Central memory CD8-positive, alpha-beta T cell (primary cell): ENCODE data around the gene ZFP36L1.
A peak's percentile ranks its signal among the peaks of the same experiment; 100 is the strongest.

Experiments
- ATAC-seq: fragments of 150-1000 bp; cut with Tn5 transposase; replicated peaks from 2 replicates; pipeline ENCODE4 v1.10.0; 2022; ENCODE audit warnings: mild to moderate bottlenecking, moderate FRiP score, moderate number of reproducible peaks; ENCODE audit not compliant: poor library complexity, severe bottlenecking; ENCODE audit errors: extremely low read depth
- DNase-seq, 2 donors: peaks; one replicate each; pipeline ENCODE4 v3.0.0; 2021; ENCODE audit warnings: low spot score in 2 of 2
- H3K27ac Mint-ChIP-seq: one replicate; pipeline ENCODE4 v1.8.0; 2022; ENCODE audit warnings: low read depth, mild to moderate bottlenecking, moderate library complexity, mixed read lengths
- H3K27me3 Mint-ChIP-seq: one replicate; pipeline ENCODE4 v1.8.0; 2022; ENCODE audit warnings: mixed read lengths
- H3K36me3 Mint-ChIP-seq: one replicate; pipeline ENCODE4 v1.8.0; 2022; ENCODE audit warnings: mild to moderate bottlenecking, moderate library complexity, mixed read lengths; ENCODE audit not compliant: insufficient read depth
- H3K4me1 Mint-ChIP-seq: one replicate; pipeline ENCODE4 v1.8.0; 2022; ENCODE audit warnings: mixed read lengths
- H3K4me3 Mint-ChIP-seq: one replicate; pipeline ENCODE4 v1.8.0; 2022; ENCODE audit warnings: mild to moderate bottlenecking, moderate library complexity, mixed read lengths
- H3K9me3 Mint-ChIP-seq: one replicate; pipeline ENCODE4 v1.8.0; 2022; ENCODE audit warnings: mixed read lengths

The ZFP36L1 gene

DNA sequence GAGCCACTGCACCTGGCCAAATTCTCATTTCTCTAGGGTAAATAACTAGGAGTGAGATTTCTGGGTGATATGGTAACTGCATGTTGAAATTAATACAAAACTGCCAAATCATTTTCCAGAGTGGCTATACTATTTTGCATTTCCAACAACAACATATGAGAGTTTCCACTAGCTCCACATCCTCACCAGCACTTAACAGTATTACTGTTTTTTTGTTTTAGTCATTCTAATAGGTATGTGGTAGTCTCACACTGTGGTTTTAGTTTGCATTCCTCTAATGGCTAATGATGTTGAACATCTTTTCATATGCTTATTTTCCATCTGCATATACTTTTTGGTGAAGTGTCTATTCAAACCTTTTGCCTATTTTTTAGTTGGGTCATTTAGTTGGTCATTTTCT is 5.8 kb upstream of the ZFP36L1 start:
- no peaks in the 10 kb centered on the region for H3K27me3 Mint-ChIP-seq
- H3K36me3 Mint-ChIP-seq: peaks cover 34% of the 10 kb centered on the region
- peak overlapping the region; percentile 99 for H3K27ac Mint-ChIP-seq
- H3K4me3 Mint-ChIP-seq: no peak overlapping the region
- ATAC-seq: no peak
- peaks cover 33% of the 10 kb centered on the region for H3K4me1 Mint-ChIP-seq
- no peak for DNase-seq
- H3K9me3 Mint-ChIP-seq: peaks cover 9% of the 10 kb centered on the region

DNA sequence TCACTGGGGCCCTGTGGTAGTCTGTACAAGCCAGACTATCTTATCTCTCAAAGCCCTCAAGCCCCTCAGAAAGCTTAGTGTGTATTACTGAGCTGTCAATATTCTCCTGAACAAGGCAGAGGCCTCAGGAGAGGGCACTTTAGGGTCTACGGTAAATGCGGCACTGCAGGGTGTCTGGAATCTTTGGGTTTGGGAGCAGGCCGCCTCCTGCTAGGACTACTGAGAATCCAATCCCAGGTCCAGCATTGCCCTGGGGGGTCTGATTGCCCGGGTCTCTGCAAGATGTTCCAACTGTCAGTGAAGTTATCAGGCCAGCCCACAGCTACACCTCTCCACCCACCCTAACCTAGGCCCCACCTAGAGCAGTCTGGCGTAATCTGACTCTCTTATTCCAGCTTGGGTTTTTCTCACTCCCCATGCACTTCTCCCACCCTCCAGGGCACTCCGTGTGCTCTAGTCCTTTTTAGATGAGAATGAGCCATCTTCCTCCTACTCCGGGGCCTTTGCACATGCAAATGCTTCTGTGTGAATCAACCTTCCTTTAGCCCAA is 4.3 kb upstream of the ZFP36L1 start:
- ATAC-seq: no peak
- DNase-seq: no peak
- no peaks in the 10 kb centered on the region for H3K27me3 Mint-ChIP-seq
- peak overlapping the region; percentile 99 for H3K27ac Mint-ChIP-seq
- peaks cover 32% of the 10 kb centered on the region for H3K4me1 Mint-ChIP-seq
- peaks cover 48% of the 10 kb centered on the region for H3K36me3 Mint-ChIP-seq
- H3K4me3 Mint-ChIP-seq: peak overlapping the region; percentile 94
- H3K9me3 Mint-ChIP-seq: peaks cover 8% of the 10 kb centered on the region

DNA sequence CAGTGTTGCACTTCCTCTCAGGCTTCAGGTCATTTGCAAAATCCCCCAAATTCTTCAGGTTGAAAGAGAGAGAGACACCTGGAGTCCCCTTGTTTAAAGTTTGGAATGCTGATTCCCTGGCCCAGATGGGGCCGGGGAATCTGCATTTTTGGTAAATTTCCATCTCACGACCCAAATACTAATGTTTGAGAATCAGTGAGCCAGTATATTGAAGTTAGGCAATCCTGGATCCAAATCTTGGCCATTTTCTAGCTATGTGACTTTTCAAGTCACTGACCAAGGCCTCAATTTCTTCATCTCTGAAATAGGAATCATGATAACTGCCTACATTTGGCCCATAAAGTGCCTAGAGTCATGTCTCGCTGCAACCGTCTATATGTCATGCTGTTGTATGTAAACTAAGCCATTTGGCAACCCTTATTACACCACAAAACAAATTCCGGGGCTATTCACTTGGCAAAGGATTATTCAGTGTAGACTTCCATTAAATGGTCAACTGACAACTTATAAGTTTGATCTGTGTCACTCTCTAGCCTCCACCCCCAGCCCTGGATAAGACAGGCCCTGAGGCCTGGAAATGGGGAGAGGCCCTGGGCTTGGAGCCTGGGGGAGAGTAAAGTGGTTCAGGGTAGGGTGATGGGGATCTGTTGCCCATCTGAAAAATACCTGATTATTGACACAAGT is 3.7 kb upstream of the ZFP36L1 start:
- Mint-ChIP-seq H3K4me3 (peak overlapping the region; percentile 94), H3K4me1 (peaks cover 27% of the 10 kb centered on the region), H3K27ac (peak overlapping the region; percentile 99), H3K36me3 (peaks cover 50% of the 10 kb centered on the region), H3K9me3 (peaks cover 2% of the 10 kb centered on the region), H3K27me3 (no peaks in the 10 kb centered on the region)
- no peak for ATAC-seq
- no peak for DNase-seq

DNA sequence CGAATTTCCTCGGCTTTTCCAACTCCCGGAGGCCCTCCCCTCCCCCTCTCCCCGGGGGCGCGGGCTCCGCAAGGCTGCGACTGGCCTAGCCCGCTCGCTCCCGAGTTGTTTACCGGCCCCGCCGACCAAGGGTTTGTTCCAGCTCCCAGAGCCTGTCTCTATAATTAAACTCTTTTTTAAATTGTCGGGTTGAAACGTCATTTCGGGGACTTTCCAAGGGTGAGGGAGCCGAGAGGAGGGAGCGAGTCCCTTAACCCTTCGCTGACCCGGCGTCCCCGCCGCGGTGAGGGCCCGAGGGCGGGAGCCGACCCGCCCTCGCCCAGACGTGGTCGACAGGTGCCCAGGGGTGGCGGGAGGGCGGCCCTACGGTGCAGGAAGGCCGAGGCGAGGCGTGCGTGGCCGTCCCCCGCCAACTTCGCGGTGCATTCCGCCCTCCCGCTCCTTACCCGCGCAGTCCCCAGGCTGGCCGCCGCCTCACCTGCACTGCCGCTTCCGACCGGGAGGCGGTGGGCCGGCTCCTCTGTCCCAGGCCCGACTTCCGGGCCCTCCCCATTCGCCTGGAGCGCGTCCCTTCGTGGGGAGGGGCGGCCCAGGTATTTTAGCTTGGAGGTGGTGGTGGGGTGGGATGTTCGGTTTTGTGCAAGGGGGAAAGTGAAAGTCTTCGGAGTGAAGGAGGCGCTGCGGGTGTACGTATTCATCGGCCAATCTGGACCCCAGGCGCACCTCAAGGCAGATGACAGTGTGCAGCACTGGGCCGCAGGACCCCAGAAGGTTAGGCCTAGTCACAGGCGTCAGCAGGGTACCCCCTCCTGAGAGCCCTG is 2.9 kb upstream of the ZFP36L1 start:
- no peaks in the 10 kb centered on the region for H3K27me3 Mint-ChIP-seq
- no peaks in the 10 kb centered on the region for H3K9me3 Mint-ChIP-seq
- peak overlapping the region; percentile 99 for H3K27ac Mint-ChIP-seq
- H3K4me3 Mint-ChIP-seq: peak overlapping the region; percentile 94
- peaks cover 33% of the 10 kb centered on the region for H3K4me1 Mint-ChIP-seq
- peak; percentile 48 for ATAC-seq
- H3K36me3 Mint-ChIP-seq: peaks cover 56% of the 10 kb centered on the region
- peak; percentile 63 to 81 for DNase-seq

DNA sequence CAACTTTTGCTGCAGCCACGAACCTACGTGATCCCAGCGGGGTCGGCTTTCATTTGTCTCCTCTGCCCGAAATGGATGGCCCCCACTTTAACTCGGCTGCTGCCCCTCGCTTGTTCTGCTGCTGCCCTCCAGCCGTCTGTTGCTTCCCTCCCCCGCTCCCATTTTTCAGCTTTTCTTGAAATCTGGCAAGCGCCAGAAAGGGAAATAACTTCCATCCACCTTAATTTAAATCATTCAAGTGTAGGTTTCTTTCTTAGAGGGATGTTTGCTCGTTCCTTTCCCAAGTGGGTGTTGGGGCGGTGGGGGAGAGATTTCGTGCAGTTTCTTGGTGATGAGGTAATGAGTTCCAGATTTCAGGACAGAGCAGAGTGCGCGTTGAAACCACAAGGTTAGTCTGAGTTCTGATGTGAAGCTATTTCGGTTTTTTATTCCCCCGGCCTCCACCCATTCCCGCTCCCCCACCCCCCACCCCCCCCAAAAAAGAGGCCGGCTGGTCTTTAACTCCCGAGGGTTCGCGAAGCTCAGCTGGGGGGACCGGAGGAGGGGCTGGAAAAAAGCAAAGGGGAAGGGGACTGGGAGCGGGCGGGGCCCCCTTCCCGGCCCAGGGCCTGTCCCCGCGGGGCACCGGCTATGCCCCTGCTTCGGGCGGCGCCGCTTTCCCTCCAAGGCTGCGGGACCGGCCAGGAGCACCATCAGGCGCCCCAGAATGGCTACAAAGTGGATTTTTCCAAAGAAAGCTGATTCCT is 2.2 kb upstream of the ZFP36L1 start:
- peak overlapping the region; percentile 99 for H3K27ac Mint-ChIP-seq
- H3K4me1 Mint-ChIP-seq: peaks cover 41% of the 10 kb centered on the region
- peak overlapping the region; percentile 94 for H3K4me3 Mint-ChIP-seq
- ATAC-seq (no peak), DNase-seq (peak in 1 of 2 donors; percentile 28)
- H3K27me3 Mint-ChIP-seq: no peaks in the 10 kb centered on the region
- H3K36me3 Mint-ChIP-seq: peaks cover 64% of the 10 kb centered on the region
- no peaks in the 10 kb centered on the region for H3K9me3 Mint-ChIP-seq

DNA sequence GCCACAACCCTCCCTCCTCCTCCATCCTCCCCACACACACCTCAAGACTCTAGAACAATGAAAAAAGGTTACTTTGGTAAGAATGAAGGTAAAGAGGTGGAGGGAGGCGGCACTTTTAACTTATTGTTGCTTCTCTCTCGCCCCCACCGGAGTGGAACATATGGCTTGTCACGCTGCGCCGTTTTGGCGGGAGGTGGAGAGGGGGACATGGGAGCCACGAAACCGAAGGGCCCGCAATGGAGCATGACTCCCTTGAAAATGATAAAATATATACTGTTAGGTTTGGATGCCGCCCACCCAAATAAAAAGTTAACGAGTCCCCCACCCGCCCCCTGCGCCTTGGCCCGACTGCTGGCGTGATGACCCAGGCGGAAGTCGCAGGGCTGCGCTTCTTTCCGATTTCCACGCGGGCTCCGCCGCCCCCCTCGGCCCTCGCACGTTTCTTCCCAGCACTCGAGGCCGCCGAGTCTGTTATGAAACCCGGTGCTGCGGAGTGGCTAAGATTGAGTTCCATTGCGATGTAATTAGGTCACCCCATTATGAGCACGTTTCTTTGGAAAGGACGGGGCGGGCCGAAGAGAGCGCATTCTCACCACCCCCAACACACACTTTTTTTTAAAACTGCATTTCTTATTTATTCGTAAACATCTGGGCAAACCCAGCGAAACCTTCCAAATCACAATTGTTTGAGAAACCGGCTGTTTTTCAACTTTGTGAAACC is 1.4 kb upstream of the ZFP36L1 start:
- Mint-ChIP-seq H3K9me3 (no peaks in the 10 kb centered on the region), H3K4me1 (peaks cover 48% of the 10 kb centered on the region), H3K4me3 (peak overlapping the region; percentile 94), H3K27ac (peak overlapping the region; percentile 99), H3K27me3 (no peaks in the 10 kb centered on the region), H3K36me3 (peaks cover 72% of the 10 kb centered on the region)
- peak; percentile 30 for ATAC-seq
- DNase-seq: peak; percentile 70 to 82

DNA sequence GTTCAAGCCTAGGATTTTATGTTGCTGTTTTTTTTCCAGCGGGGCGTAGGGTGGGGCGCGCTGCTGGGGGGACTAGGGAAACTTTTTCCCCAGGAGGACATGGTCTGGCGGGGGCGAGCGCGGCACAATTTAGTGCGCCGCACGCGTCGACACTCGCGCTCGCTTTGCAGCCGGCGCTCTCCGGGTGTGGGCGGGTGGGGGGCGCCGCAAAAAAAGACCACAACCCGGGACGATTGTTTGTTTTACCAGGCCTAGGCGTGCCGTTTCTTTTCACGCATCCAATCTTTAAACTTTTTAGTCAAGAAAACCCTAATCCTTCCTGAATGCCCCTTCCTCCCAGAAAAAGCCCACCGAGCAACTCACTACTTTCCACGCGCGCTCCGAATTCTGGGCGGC is 865 bp upstream of the ZFP36L1 start:
- no peaks in the 10 kb centered on the region for H3K27me3 Mint-ChIP-seq
- peak overlapping the region; percentile 99 for H3K27ac Mint-ChIP-seq
- peaks cover 77% of the 10 kb centered on the region for H3K36me3 Mint-ChIP-seq
- ATAC-seq (peak; percentile 3), DNase-seq (no peak)
- peaks cover 54% of the 10 kb centered on the region for H3K4me1 Mint-ChIP-seq
- peak overlapping the region; percentile 94 for H3K4me3 Mint-ChIP-seq
- no peaks in the 10 kb centered on the region for H3K9me3 Mint-ChIP-seq

DNA sequence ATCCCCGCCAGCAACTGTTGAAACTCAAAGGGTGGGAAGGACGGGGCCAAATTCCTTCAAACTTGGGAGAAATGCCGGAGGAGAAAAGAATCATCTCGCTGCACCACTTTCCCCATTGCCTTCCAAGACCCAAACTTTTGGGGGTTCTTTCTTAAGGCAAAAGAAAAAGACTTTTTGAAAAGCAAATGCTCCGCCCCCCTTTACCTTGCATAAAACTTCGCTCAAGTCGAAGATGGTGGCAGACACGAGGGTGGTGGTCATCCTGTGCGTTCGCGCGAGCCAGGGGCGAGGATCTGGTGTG is 239 bp downstream of the ZFP36L1 start:
- DNase-seq (no peak), ATAC-seq (peak; percentile 4)
- H3K9me3 Mint-ChIP-seq: no peaks in the 10 kb centered on the region
- H3K4me1 Mint-ChIP-seq: peaks cover 60% of the 10 kb centered on the region
- H3K27ac Mint-ChIP-seq: peak overlapping the region; percentile 99
- H3K4me3 Mint-ChIP-seq: peak overlapping the region; percentile 94
- H3K36me3 Mint-ChIP-seq: peaks cover 86% of the 10 kb centered on the region
- no peaks in the 10 kb centered on the region for H3K27me3 Mint-ChIP-seq

DNA sequence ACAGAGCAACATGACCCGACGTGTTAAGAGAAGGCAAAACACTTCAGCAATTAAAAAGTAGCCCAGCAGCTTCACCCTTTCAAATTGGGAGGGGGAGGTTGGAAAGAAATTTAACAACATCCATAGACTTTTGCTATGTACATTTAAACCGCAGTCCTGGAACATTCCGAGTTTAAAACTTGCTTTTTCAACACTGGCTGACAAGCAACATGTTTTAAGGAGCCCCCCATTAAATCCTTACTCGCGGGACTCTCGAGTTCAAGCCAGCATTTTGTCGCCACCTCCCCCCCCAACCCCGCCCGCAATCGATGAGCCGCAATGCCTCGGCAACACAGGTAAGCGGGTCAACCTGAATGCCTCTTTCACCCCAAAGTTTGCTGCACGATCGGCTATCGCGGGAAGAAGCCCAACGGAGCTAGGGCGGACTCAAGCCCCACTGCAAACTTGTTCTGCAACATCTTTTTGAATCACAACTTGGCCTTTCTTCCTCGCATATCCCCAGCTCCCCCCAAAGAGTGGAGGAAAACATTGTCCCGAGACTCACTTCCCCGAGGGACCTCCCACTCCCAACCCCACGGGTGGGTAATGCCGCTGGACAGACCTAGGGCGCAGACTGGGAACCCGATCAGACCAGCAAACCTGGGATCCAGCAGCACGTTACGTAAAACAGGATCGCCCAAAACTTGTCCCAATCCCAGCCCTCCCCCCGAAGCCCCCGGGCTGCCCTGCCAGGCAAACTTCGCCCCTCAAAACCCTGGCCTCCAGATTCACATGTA is 777 bp downstream of the ZFP36L1 start:
- ATAC-seq (no peak), DNase-seq (no peak)
- Mint-ChIP-seq H3K4me1 (peaks cover 65% of the 10 kb centered on the region), H3K36me3 (peaks cover 92% of the 10 kb centered on the region), H3K9me3 (no peaks in the 10 kb centered on the region), H3K4me3 (peak overlapping the region; percentile 94), H3K27ac (peak overlapping the region; percentile 99), H3K27me3 (no peaks in the 10 kb centered on the region)

DNA sequence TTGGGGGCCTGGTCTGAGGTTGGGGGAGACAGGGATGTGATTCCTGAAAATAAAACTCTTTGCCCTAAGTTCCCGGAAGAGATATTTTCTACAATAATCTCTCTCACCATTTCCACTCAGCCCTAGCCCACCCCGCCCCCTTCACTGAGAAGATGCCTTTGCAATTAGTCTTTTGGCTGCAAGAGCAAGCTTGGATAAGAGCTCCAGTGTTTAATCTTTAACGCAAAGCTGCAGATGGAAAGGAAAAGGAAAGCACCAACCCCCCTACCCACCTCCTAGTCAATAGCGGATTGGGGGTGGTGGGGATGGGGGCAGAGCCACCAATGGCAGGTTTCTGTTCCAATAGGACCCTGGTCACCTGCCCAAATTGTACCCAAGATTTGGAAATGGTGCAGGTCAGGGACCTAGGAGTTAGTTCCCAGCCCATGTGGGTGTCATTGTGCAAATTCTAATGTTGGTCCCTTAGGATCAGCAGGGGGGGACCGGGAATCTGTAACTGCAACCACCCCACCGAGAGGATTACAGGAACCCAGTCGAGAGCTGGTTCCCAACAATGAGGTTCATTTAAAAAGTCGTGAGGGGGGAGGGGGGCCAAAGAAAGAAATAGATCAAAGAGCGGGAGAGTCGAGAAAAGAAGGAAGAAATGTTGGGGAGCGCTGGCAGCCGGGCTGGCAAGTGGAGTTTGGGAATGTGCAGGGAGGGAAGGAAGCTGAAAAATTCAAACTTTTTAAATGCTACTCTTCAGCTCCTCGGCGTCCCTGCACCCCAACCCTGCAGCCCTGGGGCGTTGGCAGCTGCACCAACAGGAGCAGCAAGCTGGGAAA is 1.6 kb downstream of the ZFP36L1 start:
- no peaks in the 10 kb centered on the region for H3K9me3 Mint-ChIP-seq
- H3K36me3 Mint-ChIP-seq: peaks cover 91% of the 10 kb centered on the region
- H3K4me3 Mint-ChIP-seq: peak overlapping the region; percentile 94
- H3K4me1 Mint-ChIP-seq: peaks cover 69% of the 10 kb centered on the region
- peak overlapping the region; percentile 99 for H3K27ac Mint-ChIP-seq
- DNase-seq (no peak), ATAC-seq (no peak)
- H3K27me3 Mint-ChIP-seq: no peaks in the 10 kb centered on the region

DNA sequence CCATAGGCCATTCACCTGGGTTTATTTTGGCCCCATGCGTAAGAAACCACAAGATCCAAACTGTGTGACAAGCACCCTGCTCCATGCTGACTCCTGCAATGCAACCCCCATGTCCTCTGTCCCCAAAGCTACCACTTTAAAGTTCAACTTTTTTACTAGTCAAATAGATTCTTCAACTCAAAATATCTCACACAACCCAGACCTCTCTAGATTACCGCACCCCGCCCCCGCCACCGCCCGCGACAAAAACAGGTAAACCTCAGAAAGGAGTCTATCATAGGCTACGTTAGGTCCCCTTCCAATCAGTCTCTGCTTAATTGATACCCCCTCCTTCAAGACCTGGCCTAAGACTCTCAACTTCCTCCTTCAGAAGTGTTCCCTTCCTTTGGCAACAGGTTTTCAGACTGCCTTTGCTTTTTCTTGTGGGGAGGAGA is 2.2 kb downstream of the ZFP36L1 start:
- H3K4me1 Mint-ChIP-seq: peaks cover 71% of the 10 kb centered on the region
- no peaks in the 10 kb centered on the region for H3K9me3 Mint-ChIP-seq
- ATAC-seq (no peak), DNase-seq (peak in 1 of 2 donors; percentile 30)
- H3K36me3 Mint-ChIP-seq: peaks cover 87% of the 10 kb centered on the region
- no peaks in the 10 kb centered on the region for H3K27me3 Mint-ChIP-seq
- peak overlapping the region; percentile 94 for H3K4me3 Mint-ChIP-seq
- H3K27ac Mint-ChIP-seq: peak overlapping the region; percentile 99
